Measurements from ENCODE around the gene ZBTB20. TPM values are rescaled to one million over a fixed set of nuclear protein-coding genes. Genes with fewer than 3 reads are reported as not detected.

The ZBTB20 gene
- total and polyA plus RNA-seq, 2 donors (not counting 1 experiment from before 2014, with no cell fraction given): 4.0 to 123 TPM

GRCh38 chr3:114440700-114441099 is 706.4 kb downstream of the ZBTB20 start:
- no peaks in the 10 kb centered on the region for H3K9me3 ChIP-seq (ENCODE audit: control extremely low read depth in 1 of 3, control insufficient read depth in 2 of 3, insufficient read depth in 1 of 3, low read length in 2 of 3)
- Mint-ChIP-seq H3K4me3 (no peak overlapping the region), H3K27me3 (no peaks in the 10 kb centered on the region), H3K27ac (no peak overlapping the region), H3K4me1 (peaks cover 69% of the 10 kb centered on the region), H3K9me3 (ENCODE audit: insufficient read depth) (no peaks in the 10 kb centered on the region)
- no peak overlapping the region for H3K4me2 ChIP-seq (replicated peaks; ENCODE audit: low read depth, low read length, poor library complexity, severe bottlenecking)
- no peak overlapping the region for H3K27ac ChIP-seq (ENCODE audit: low read length in 2 of 2)
- intact Hi-C loops (cut with micrococcal nuclease): no loop called here
- TF ChIP-seq EZH2 (IDR thresholded peaks at IDR 0.05; ENCODE audit: borderline replicate concordance, insufficient read depth, low read depth, low read length, poor library complexity, severe bottlenecking) (no peak), CTCF (IDR thresholded peaks at IDR 0.05) (no peak)
- no peak overlapping the region for H3K4me3 ChIP-seq (ENCODE audit: control extremely low read depth in 1 of 5, extremely low read depth in 1 of 5, insufficient read depth in 1 of 5, low read depth in 2 of 5, low read length in 4 of 5)
- ChIA-PET CTCF (interaction anchor here (1.6 to 17.8 kb wide), 2 partner anchors 21 to 150 kb away, joined by 5 to 203 read pairs; no protein-coding TSS in a partner anchor), POLR2A (interaction anchor here (0.8 kb wide), 1 partner anchor 10 kb away, joined by 3 read pairs; no protein-coding TSS in a partner anchor)
- H2AFZ ChIP-seq (ENCODE audit: insufficient read depth, low read depth, low read length, poor library complexity, severe bottlenecking): no peak overlapping the region
- WGBS (ENCODE audit: insufficient coverage): 100% methylated on average over 2 of the region's 4 CpGs
- DNase-seq (no peak), ATAC-seq (ENCODE audit: low read depth) (no peak)
- peaks cover 4% of the 10 kb centered on the region for H4K20me1 ChIP-seq (ENCODE audit: control insufficient read depth, insufficient read depth, low read length, poor library complexity, severe bottlenecking)
- H3K4me1 ChIP-seq (ENCODE audit: control insufficient read depth in 2 of 2, insufficient read depth in 2 of 2, low read length in 2 of 2): peaks cover 13 to 15% of the 10 kb centered on the region in 2 donors
- H3K79me2 ChIP-seq (ENCODE audit: control insufficient read depth, insufficient read depth, low read length): peaks cover 28% of the 10 kb centered on the region
- H3K9ac ChIP-seq (ENCODE audit: low read length): no peak overlapping the region
- no peaks in the 10 kb centered on the region for H3K27me3 ChIP-seq (replicated peaks in 1 of 4; ENCODE audit: control extremely low read depth in 1 of 4, control insufficient read depth in 3 of 4, insufficient read depth in 4 of 4, low read length in 3 of 4)
- H3K36me3 ChIP-seq (replicated peaks in 1 of 2; ENCODE audit: control extremely low read depth in 1 of 2, control insufficient read depth in 1 of 2, extremely low read depth in 1 of 2, insufficient read depth in 2 of 2, low read length in 1 of 2): no peaks in the 10 kb centered on the region

- H2AFZ ChIP-seq (ENCODE audit: insufficient read depth, low read depth, low read length, poor library complexity, severe bottlenecking): no peak overlapping the region
- CTCF ChIA-PET: interaction anchor here (1.1 to 17.8 kb wide), 4 partner anchors 9 to 149 kb away, joined by 3 to 203 read pairs (median 20); no protein-coding TSS in a partner anchor
- H4K20me1 ChIP-seq (ENCODE audit: control insufficient read depth, insufficient read depth, low read length, poor library complexity, severe bottlenecking): peaks cover 4% of the 10 kb centered on the region
- no peaks in the 10 kb centered on the region for H3K27me3 ChIP-seq (replicated peaks in 1 of 4; ENCODE audit: control extremely low read depth in 1 of 4, control insufficient read depth in 3 of 4, insufficient read depth in 4 of 4, low read length in 3 of 4)
- H3K9ac ChIP-seq (ENCODE audit: low read length): no peak overlapping the region
- peaks cover 13 to 15% of the 10 kb centered on the region in 2 donors for H3K4me1 ChIP-seq (ENCODE audit: control insufficient read depth in 2 of 2, insufficient read depth in 2 of 2, low read length in 2 of 2)
- DNase-seq (no peak), ATAC-seq (ENCODE audit: low read depth) (no peak)
- POLR2A ChIA-PET: no interaction called here
- Mint-ChIP-seq H3K27ac (no peak overlapping the region), H3K4me3 (no peak overlapping the region), H3K4me1 (peaks cover 70% of the 10 kb centered on the region), H3K27me3 (no peaks in the 10 kb centered on the region), H3K9me3 (ENCODE audit: insufficient read depth) (no peaks in the 10 kb centered on the region)
- no peaks in the 10 kb centered on the region for H3K9me3 ChIP-seq (ENCODE audit: control extremely low read depth in 1 of 3, control insufficient read depth in 2 of 3, insufficient read depth in 1 of 3, low read length in 2 of 3)
- no peaks in the 10 kb centered on the region for H3K36me3 ChIP-seq (replicated peaks in 1 of 2; ENCODE audit: control extremely low read depth in 1 of 2, control insufficient read depth in 1 of 2, extremely low read depth in 1 of 2, insufficient read depth in 2 of 2, low read length in 1 of 2)
- H3K79me2 ChIP-seq (ENCODE audit: control insufficient read depth, insufficient read depth, low read length): peaks cover 20% of the 10 kb centered on the region
- TF ChIP-seq CTCF (IDR thresholded peaks at IDR 0.05): no peak
- TF ChIP-seq EZH2 (IDR thresholded peaks at IDR 0.05; ENCODE audit: borderline replicate concordance, insufficient read depth, low read depth, low read length, poor library complexity, severe bottlenecking): no peak
- no peak overlapping the region for H3K27ac ChIP-seq (ENCODE audit: low read length in 2 of 2)
- WGBS (ENCODE audit: insufficient coverage): no CpG with 5 or more reads among the region's 1 CpG
- intact Hi-C loops (cut with micrococcal nuclease): no loop called here
- no peak overlapping the region for H3K4me2 ChIP-seq (replicated peaks; ENCODE audit: low read depth, low read length, poor library complexity, severe bottlenecking)
- no peak overlapping the region for H3K4me3 ChIP-seq (ENCODE audit: control extremely low read depth in 1 of 5, extremely low read depth in 1 of 5, insufficient read depth in 1 of 5, low read depth in 2 of 5, low read length in 4 of 5)
Observed at GRCh38 chr3:114439284-114439683, 707.8 kb downstream of the ZBTB20 start.

Data from B cell (primary cell).